ENCODE results near the gene IL1F10. TPM values are rescaled to one million over a fixed set of nuclear protein-coding genes. Genes with fewer than 3 reads are reported as not detected.
A peak's percentile ranks its signal among the peaks of the same experiment; 100 is the strongest.
"Not testable (repeated sequence)": the region's sequence is repeated elsewhere in the genome, so short reads cannot be mapped to it uniquely, and the experiment has no call there.

IL1F10 gene
- total RNA-seq, 2 experiments from 2014 or later = not detected

GRCh38 chr2:113092864-113093612 is 25.3 kb downstream of the IL1F10 start:
- POLR2A ChIA-PET = interaction anchor here (0.9 kb wide), 1 partner anchor 83 kb away, joined by 3 read pairs; no protein-coding TSS in a partner anchor
- H3K27me3 Mint-ChIP-seq = no peaks in the 10 kb centered on the region

GRCh38 chr2:113093613-113093977 is 25.8 kb downstream of the IL1F10 start:
- Mint-ChIP-seq H3K27ac (no peak overlapping the region), H3K4me1 (peaks cover 22% of the 10 kb centered on the region), H3K36me3 (ENCODE audit: low read depth) (peaks cover 19% of the 10 kb centered on the region), H3K4me3 (no peak overlapping the region), H3K9me3 (peaks cover 20% of the 10 kb centered on the region), H3K27me3 (no peaks in the 10 kb centered on the region)
- ChIA-PET POLR2A (no interaction called here), CTCF (interaction anchor here (1.3 to 2.2 kb wide), 2 partner anchors 10 to 13 kb away, joined by 3 to 6 read pairs; no protein-coding TSS in a partner anchor)
- no peak for DNase-seq

More at GRCh38 chr2:113092864-113093612, 25.3 kb downstream of the IL1F10 start:
- DNase-seq = no peak
- Mint-ChIP-seq H3K4me3 (no peak overlapping the region), H3K9me3 (peaks cover 18% of the 10 kb centered on the region), H3K27ac (no peak overlapping the region), H3K4me1 (peaks cover 16% of the 10 kb centered on the region), H3K36me3 (ENCODE audit: low read depth) (peaks cover 14% of the 10 kb centered on the region)
- CTCF ChIA-PET = interaction anchor here (1.3 to 2.2 kb wide), 2 partner anchors 9 to 13 kb away, joined by 3 to 6 read pairs; no protein-coding TSS in a partner anchor

- POLR2A ChIA-PET, H3K27ac Mint-ChIP-seq, DNase-seq, H3K4me3 Mint-ChIP-seq, CTCF ChIA-PET, H3K27me3 Mint-ChIP-seq: not testable (repeated sequence)
- peaks cover 22% of the 10 kb centered on the region for H3K36me3 Mint-ChIP-seq (ENCODE audit: low read depth)
- H3K4me1 Mint-ChIP-seq = peaks cover 30% of the 10 kb centered on the region
- peaks cover 20% of the 10 kb centered on the region for H3K9me3 Mint-ChIP-seq
These were observed 28.5 kb downstream of the IL1F10 start for GRCh38 chr2:113096306-113096705.

GRCh38 chr2:113096842-113097618 is 29.3 kb downstream of the IL1F10 start:
- ChIA-PET CTCF (interaction anchor here (0.8 to 1.5 kb wide), 4 partner anchors 9 to 102 kb away, joined by 3 to 8 read pairs (median 4); no protein-coding TSS in a partner anchor), POLR2A (interaction anchor here (0.9 to 2.0 kb wide), 3 partner anchors 27 to 77 kb away, joined by 4 to 16 read pairs (median 4); partner anchors contain the start of gene PSD4)
- Mint-ChIP-seq H3K27ac (peak overlapping the region; percentile 75), H3K9me3 (peaks cover 20% of the 10 kb centered on the region), H3K4me3 (peak overlapping the region; percentile 63), H3K36me3 (ENCODE audit: low read depth) (peaks cover 22% of the 10 kb centered on the region), H3K4me1 (peaks cover 34% of the 10 kb centered on the region)
- not testable (repeated sequence) for DNase-seq, H3K27me3 Mint-ChIP-seq

GRCh38 chr2:113098041-113098440 is 30.3 kb downstream of the IL1F10 start:
- ChIA-PET POLR2A (interaction anchor here (0.5 to 2.0 kb wide), 7 partner anchors 12 to 101 kb away, joined by 3 to 16 read pairs (median 4); partner anchors contain the start of gene PSD4), CTCF (interaction anchor here (0.8 to 1.5 kb wide), 7 partner anchors 10 to 272 kb away, joined by 3 to 8 read pairs (median 4); no protein-coding TSS in a partner anchor)
- Mint-ChIP-seq H3K27me3 (no peaks in the 10 kb centered on the region), H3K4me3 (peak overlapping the region; percentile 63), H3K36me3 (ENCODE audit: low read depth) (peaks cover 31% of the 10 kb centered on the region), H3K9me3 (peaks cover 28% of the 10 kb centered on the region), H3K27ac (peak overlapping the region; percentile 75), H3K4me1 (peaks cover 44% of the 10 kb centered on the region)
- peak; percentile 35 for DNase-seq

- H3K4me3 Mint-ChIP-seq = peak overlapping the region; percentile 63
- H3K27me3 Mint-ChIP-seq = no peaks in the 10 kb centered on the region
- POLR2A ChIA-PET = interaction anchor here (0.5 to 2.0 kb wide), 4 partner anchors 13 to 83 kb away, joined by 3 to 16 read pairs (median 4); partner anchors contain the start of gene PSD4
- peaks cover 28% of the 10 kb centered on the region for H3K9me3 Mint-ChIP-seq
- peak overlapping the region; percentile 75 for H3K27ac Mint-ChIP-seq
- DNase-seq = no peak
- H3K4me1 Mint-ChIP-seq = peaks cover 49% of the 10 kb centered on the region
- CTCF ChIA-PET = interaction anchor here (1.1 to 1.2 kb wide), 3 partner anchors 37 to 272 kb away, joined by 3 to 5 read pairs (median 4); no protein-coding TSS in a partner anchor
- peaks cover 31% of the 10 kb centered on the region for H3K36me3 Mint-ChIP-seq (ENCODE audit: low read depth)
These were observed 30.8 kb downstream of the IL1F10 start for GRCh38 chr2:113098532-113098931.

GRCh38 chr2:113102133-113102532 is 34.4 kb downstream of the IL1F10 start:
- H3K27ac Mint-ChIP-seq = peak overlapping the region; percentile 17
- H3K4me1 Mint-ChIP-seq = peaks cover 62% of the 10 kb centered on the region
- no peak for DNase-seq
- H3K9me3 Mint-ChIP-seq = peaks cover 21% of the 10 kb centered on the region
- H3K27me3 Mint-ChIP-seq = peaks cover 2% of the 10 kb centered on the region
- H3K4me3 Mint-ChIP-seq = no peak overlapping the region
- ChIA-PET CTCF (interaction anchor here (1.2 kb wide), 1 partner anchor 288 kb away, joined by 3 read pairs; no protein-coding TSS in a partner anchor), POLR2A (no interaction called here)
- peaks cover 36% of the 10 kb centered on the region for H3K36me3 Mint-ChIP-seq (ENCODE audit: low read depth)

GRCh38 chr2:113103277-113103676 is 35.5 kb downstream of the IL1F10 start:
- ChIA-PET CTCF (interaction anchor here (1.6 kb wide), 1 partner anchor 11 kb away, joined by 4 read pairs; no protein-coding TSS in a partner anchor), POLR2A (no interaction called here)
- peaks cover 51% of the 10 kb centered on the region for H3K4me1 Mint-ChIP-seq
- peaks cover 29% of the 10 kb centered on the region for H3K36me3 Mint-ChIP-seq (ENCODE audit: low read depth)
- H3K4me3 Mint-ChIP-seq = no peak overlapping the region
- H3K27me3 Mint-ChIP-seq = peaks cover 2% of the 10 kb centered on the region
- H3K9me3 Mint-ChIP-seq = peaks cover 15% of the 10 kb centered on the region
- H3K27ac Mint-ChIP-seq = peak overlapping the region; percentile 10
- no peak for DNase-seq

- peak overlapping the region; percentile 79 for H3K27ac Mint-ChIP-seq
- CTCF ChIA-PET = interaction anchor here (1.4 to 1.6 kb wide), 3 partner anchors 10 to 95 kb away, joined by 3 to 9 read pairs (median 4); no protein-coding TSS in a partner anchor
- peaks cover 52% of the 10 kb centered on the region for H3K4me1 Mint-ChIP-seq
- H3K9me3 Mint-ChIP-seq = peaks cover 13% of the 10 kb centered on the region
- H3K27me3 Mint-ChIP-seq = peaks cover 4% of the 10 kb centered on the region
- DNase-seq = no peak
- peaks cover 26% of the 10 kb centered on the region for H3K36me3 Mint-ChIP-seq (ENCODE audit: low read depth)
- H3K4me3 Mint-ChIP-seq = no peak overlapping the region
- POLR2A ChIA-PET = interaction anchor here (1.7 to 1.9 kb wide), 2 partner anchors 14 to 71 kb away, joined by 6 to 7 read pairs; no protein-coding TSS in a partner anchor
These were observed 36.4 kb downstream of the IL1F10 start for GRCh38 chr2:113104054-113104611.

- Mint-ChIP-seq H3K9me3 (peaks cover 13% of the 10 kb centered on the region), H3K4me1 (peaks cover 51% of the 10 kb centered on the region), H3K36me3 (ENCODE audit: low read depth) (peaks cover 26% of the 10 kb centered on the region), H3K27me3 (peaks cover 4% of the 10 kb centered on the region), H3K4me3 (no peak overlapping the region), H3K27ac (peak overlapping the region; percentile 62)
- ChIA-PET POLR2A (interaction anchor here (1.1 to 1.9 kb wide), 3 partner anchors 9 to 70 kb away, joined by 5 to 7 read pairs (median 6); no protein-coding TSS in a partner anchor), CTCF (interaction anchor here (1.0 to 1.6 kb wide), 4 partner anchors 9 to 94 kb away, joined by 3 to 9 read pairs (median 4); no protein-coding TSS in a partner anchor)
- DNase-seq = peak; percentile 55
These were observed 37.4 kb downstream of the IL1F10 start for GRCh38 chr2:113105047-113105785.

- peaks cover 4% of the 10 kb centered on the region for H3K27me3 Mint-ChIP-seq
These were observed 43.4 kb downstream of the IL1F10 start for GRCh38 chr2:113111121-113111520.

More at GRCh38 chr2:113111121-113111520, 43.4 kb downstream of the IL1F10 start:
- Mint-ChIP-seq H3K27ac (no peak overlapping the region), H3K4me3 (no peak overlapping the region), H3K4me1 (peaks cover 4% of the 10 kb centered on the region), H3K9me3 (peaks cover 2% of the 10 kb centered on the region), H3K36me3 (ENCODE audit: low read depth) (no peaks in the 10 kb centered on the region)
- CTCF ChIA-PET = interaction anchor here (1.1 kb wide), 2 partner anchors 26 to 27 kb away, joined by 3 read pairs; no protein-coding TSS in a partner anchor
- POLR2A ChIA-PET = no interaction called here
- DNase-seq = no peak
